ENCODE results near the gene TNFRSF19.

DNA sequence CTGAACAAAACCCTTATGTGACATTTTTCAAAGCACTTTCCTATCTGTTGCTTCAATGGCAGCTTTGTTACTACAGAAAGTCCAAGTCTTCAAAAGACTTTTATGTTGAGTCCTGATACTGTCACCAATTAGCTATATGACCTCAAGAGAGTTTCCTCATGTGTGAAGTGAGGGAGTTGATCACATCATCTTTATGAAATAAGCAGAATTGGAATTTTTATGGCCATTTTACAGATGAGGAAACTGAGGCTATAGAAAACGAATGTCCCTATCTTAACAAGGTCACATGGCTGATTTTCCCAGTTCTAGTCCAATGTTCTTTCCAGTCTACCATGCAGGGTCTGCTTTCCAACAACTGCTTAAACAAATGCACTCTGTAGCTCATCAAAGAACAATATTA is 2.6 kb downstream of the TNFRSF19 start:
- TF ChIP-seq CTCF (IDR thresholded peaks at IDR 0.05) (no peak), EP300 (IDR thresholded peaks at IDR 0.05) (no peak), POLR2AphosphoS5 (IDR thresholded peaks at IDR 0.05) (no peak), POLR2A (IDR thresholded peaks at IDR 0.05) (no peak)
